SK-N-SH (cell line): Measurements from ENCODE around the gene AK2. TPM values are rescaled to one million over a fixed set of nuclear protein-coding genes. Genes with fewer than 3 reads are reported as not detected.
"Not testable (repeated sequence)": the region's sequence is repeated elsewhere in the genome, so short reads cannot be mapped to it uniquely, and the experiment has no call there.

ENCODE experiments used
- CTCF ChIA-PET: fragments of 300-600, 350-600 bp; formaldehyde crosslinking; extraction: SDS; loops from one replicate; lab custom pipeline; 2021; lab: Yijun Ruan, JAX
- POLR2A ChIA-PET: fragments of 350-600 bp; sonication (Branson Sonifier 250); formaldehyde crosslinking; extraction: SDS; loops from one replicate; lab custom pipeline; 2020; ENCODE audit warnings: antibody characterized with exemption, inconsistent platforms; lab: Yijun Ruan, JAX
- DNase-seq: peaks from one replicate; pipeline ENCODE4 v3.0.0; 2012
- H2AFZ ChIP-seq: fragments of 200-600 bp; sonication (generic); 2 replicates; pipeline ENCODE4 v1.8.1; 2016; ENCODE audit warnings: antibody characterized with exemption, mild to moderate bottlenecking, low read depth
- H3F3A ChIP-seq: fragments of 200-600 bp; sonication (generic); replicated peaks from 2 replicates; pipeline ENCODE3; 2016; ENCODE audit warnings: antibody characterized with exemption, mild to moderate bottlenecking; ENCODE audit not compliant: insufficient read depth
- H3K27ac ChIP-seq, 2 experiments: fragments of 200-500 bp in 1 of 2; fragments of 200-600 bp in 1 of 2; sonication (Bioruptor generic) in 1 of 2; sonication (generic), shearing (Covaris generic) in 1 of 2; 2 replicates each; pipeline versions ENCODE4 v1.5.1 to v1.6.1; 2014 to 2016; ENCODE audit warnings: low read depth in 2 of 2, inconsistent platforms in 1 of 2, low read length in 1 of 2, mild to moderate bottlenecking in 1 of 2, mixed read lengths in 1 of 2
- H3K27me3 ChIP-seq: fragments of 200-600 bp; sonication (generic), shearing (Covaris generic); 2 replicates; pipeline ENCODE4 v1.6.1; 2016; ENCODE audit warnings: mixed run types; ENCODE audit not compliant: insufficient read depth
- H3K36me3 ChIP-seq, 2 experiments: fragments of 200-500 bp in 1 of 2; fragments of 200-600 bp in 1 of 2; sonication (Bioruptor generic) in 1 of 2; sonication (generic) in 1 of 2; replicated peaks in 1 of 2; 2 replicates each; pipeline versions ENCODE3 to v1.5.1; 2014 to 2016; ENCODE audit warnings: low read length in 1 of 2, mild to moderate bottlenecking in 1 of 2; ENCODE audit not compliant: insufficient read depth in 2 of 2, control insufficient read depth in 1 of 2
- H3K4me1 ChIP-seq, 2 experiments: fragments of 200-500 bp in 1 of 2; fragments of 200-600 bp in 1 of 2; sonication (Bioruptor generic) in 1 of 2; sonication (generic), shearing (Covaris generic) in 1 of 2; 2 replicates each; pipeline versions ENCODE4 v1.5.1 to v1.6.1; 2014 to 2016; ENCODE audit warnings: low read depth in 1 of 2, low read length in 1 of 2, mixed run types in 1 of 2; ENCODE audit not compliant: insufficient read depth in 2 of 2, control insufficient read depth in 1 of 2
- H3K4me2 ChIP-seq: fragments of 200-600 bp; sonication (generic), shearing (Covaris generic); 2 replicates; pipeline ENCODE4 v1.6.1; 2017; ENCODE audit warnings: mixed run types
- H3K4me3 ChIP-seq, 2 experiments: fragments of 200-500 bp in 1 of 2; fragments of 200-600 bp in 1 of 2; sonication (Bioruptor generic) in 1 of 2; sonication (generic), shearing (Covaris generic) in 1 of 2; 2 replicates each; pipeline versions ENCODE4 v1.5.1 to v1.8.1; 2014 to 2016; ENCODE audit warnings: low read depth in 2 of 2, inconsistent platforms in 1 of 2, low read length in 1 of 2, mild to moderate bottlenecking in 1 of 2, mixed read lengths in 1 of 2, moderate library complexity in 1 of 2
- H3K79me2 ChIP-seq: fragments of 200-600 bp; sonication (generic); 2 replicates; pipeline ENCODE4 v1.8.1; 2017; ENCODE audit warnings: mild to moderate bottlenecking; ENCODE audit not compliant: insufficient read depth
- H3K9ac ChIP-seq: fragments of 200-600 bp; sonication (generic); 2 replicates; pipeline ENCODE4 v1.6.1; 2017; ENCODE audit warnings: mixed run types
- H3K9me2 ChIP-seq: fragments of 200-600 bp; sonication (generic); 2 replicates; pipeline ENCODE4 v1.6.1; 2017; ENCODE audit warnings: mixed run types
- H3K9me3 ChIP-seq: fragments of 200-600 bp; sonication (generic); 2 replicates; pipeline ENCODE4 v1.6.1; 2017; ENCODE audit warnings: mixed run types, mild to moderate bottlenecking, moderate library complexity
- H4K20me1 ChIP-seq: fragments of 200-600 bp; sonication (generic); 2 replicates; pipeline ENCODE4 v1.6.1; 2017; ENCODE audit warnings: mild to moderate bottlenecking, mixed run types; ENCODE audit not compliant: insufficient read depth
- EZH2phosphoT487 ChIP-seq: fragments of 200-600 bp; sonication (generic); IDR thresholded peaks from 2 replicates; pipeline ENCODE4 v1.6.1; 2017; ENCODE audit warnings: low read depth, mixed run types, mild to moderate bottlenecking, antibody characterized with exemption, moderate library complexity, borderline replicate concordance
- FOSL2 ChIP-seq: IDR thresholded peaks from 2 replicates; pipeline ENCODE4 v1.4.0; 2012; ENCODE audit warnings: low read depth, mild to moderate bottlenecking, moderate library complexity, borderline replicate concordance
- FOXJ3 ChIP-seq: sonication (generic); formaldehyde crosslinking; IDR thresholded peaks from 2 replicates; pipeline ENCODE4 v1.5.1; 2020; ENCODE audit warnings: mild to moderate bottlenecking, missing genetic modification reagents
- IRF3 ChIP-seq: fragments of 150-350 bp; IDR thresholded peaks from 2 replicates; pipeline ENCODE4 v1.6.1; 2016; ENCODE audit warnings: mild to moderate bottlenecking, low read depth, low read length
- MXI1 ChIP-seq: IDR thresholded peaks from 2 replicates; pipeline ENCODE4 v1.6.1; 2012; ENCODE audit warnings: mild to moderate bottlenecking, low read depth, low read length, improper control_type of control experiment
- NRF1 ChIP-seq: IDR thresholded peaks from 2 replicates; pipeline ENCODE4 v1.6.1; 2012; ENCODE audit warnings: low read depth, mild to moderate bottlenecking, low read length
- RFX5 ChIP-seq: IDR thresholded peaks from 2 replicates; pipeline ENCODE4 v1.6.1; 2012; ENCODE audit warnings: mild to moderate bottlenecking, improper control_type of control experiment, low read length
- TCF12 ChIP-seq: IDR thresholded peaks from 2 replicates; pipeline ENCODE4 v1.4.0; 2012
- TEAD4 ChIP-seq: IDR thresholded peaks from 2 replicates; pipeline ENCODE4 v1.4.0; 2012; ENCODE audit warnings: mild to moderate bottlenecking, borderline replicate concordance; ENCODE audit not compliant: insufficient read depth
- WGBS: methylation state at CpG from one replicate; pipeline ENCODE4 v1.1.6; 2017; ENCODE audit warnings: low lambda C conversion rate; 5-methylcytosine and 5-hydroxymethylcytosine counted together
- polyA plus RNA-seq, 3 experiments: library from polyadenylated mRNA; depleted of rRNA; stranded (reverse); fragments of >200 nt; gene quantifications; 2 replicates each; pipeline ENCODE4 v1.2.3, GENCODE V29; 2012

Gene AK2
- polyA plus RNA-seq, 1 of the 3 experiments (the other 2 are of a cell fraction), result 191 TPM

DNA sequence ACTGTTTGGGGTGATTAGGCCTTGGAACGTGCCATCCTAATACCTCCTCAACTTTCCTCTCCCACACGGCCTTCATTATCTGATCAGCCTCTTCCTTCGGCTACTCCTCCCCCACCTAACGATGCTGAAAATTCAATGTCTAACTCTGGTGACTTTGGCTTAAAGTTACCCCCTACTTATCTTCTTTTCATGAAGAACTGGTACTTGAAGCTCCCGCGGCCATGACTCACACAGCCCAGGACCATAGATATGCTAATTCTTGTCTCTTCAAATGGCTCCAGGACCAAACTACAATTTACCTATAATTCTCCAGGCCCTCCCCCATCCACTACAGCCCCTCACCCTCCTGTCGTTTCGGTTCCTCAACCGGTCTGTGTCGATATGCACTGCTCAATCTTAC, 28.6 kb upstream of the AK2 start:
- WGBS, result 48% methylated on average over 10 of the region's 10 CpGs
- peaks cover 0 to 2% of the 10 kb centered on the region in 2 experiments; a peak in 1 of 4 replicates for H3K4me1 ChIP-seq
- H3K4me2 ChIP-seq, result no peak overlapping the region
- H3K27me3 ChIP-seq, result no peaks in the 10 kb centered on the region; the same call in 1 of the 2 replicates
- POLR2A ChIA-PET, result no interaction called here
- no peaks in the 10 kb centered on the region for H3K9me2 ChIP-seq
- H3K27ac ChIP-seq, result no peak overlapping the region
- no peak overlapping the region for H3K4me3 ChIP-seq
- peaks cover 6% of the 10 kb centered on the region; the same call in 1 of the 2 replicates for H3K9me3 ChIP-seq
- peaks cover 11% of the 10 kb centered on the region for H3F3A ChIP-seq
- no peak overlapping the region for H3K9ac ChIP-seq
- H3K36me3 ChIP-seq, result no peaks in the 10 kb centered on the region
- TF ChIP-seq MXI1 (no peak), TEAD4 (no peak), FOSL2 (no peak), TCF12 (no peak)
- TF ChIP-seq, all 33 proteins: peak for 0
- H3K79me2 ChIP-seq, result no peaks in the 10 kb centered on the region
- no peak overlapping the region for H2AFZ ChIP-seq
- DNase-seq, result no peak
- no peaks in the 10 kb centered on the region for H4K20me1 ChIP-seq
- CTCF ChIA-PET, result interaction anchor here (1.0 kb wide), 1 partner anchor 21 kb away, joined by 3 read pairs; no protein-coding TSS in a partner anchor

DNA sequence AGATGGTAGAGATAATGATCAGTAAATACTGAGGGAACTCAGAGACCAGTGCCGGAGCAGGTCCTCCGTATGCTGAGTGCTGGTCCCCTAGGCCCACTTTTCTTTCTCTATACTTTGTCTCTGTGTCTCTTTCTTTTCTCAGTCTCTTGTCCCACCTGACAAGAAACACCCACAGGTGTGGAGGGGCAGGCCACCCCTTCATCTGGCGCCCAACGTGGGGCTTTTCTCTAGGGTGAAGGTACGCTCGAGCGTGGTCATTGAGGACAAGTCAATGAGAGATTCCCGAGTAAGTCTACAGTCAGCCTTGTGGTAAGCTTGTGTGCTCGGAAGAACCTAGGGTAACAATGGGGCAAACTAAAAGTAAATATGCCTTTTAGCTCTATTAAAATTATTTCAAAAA, 27.6 kb upstream of the AK2 start:
- H3K9me2 ChIP-seq, H3K79me2 ChIP-seq, H3K9ac ChIP-seq, H4K20me1 ChIP-seq, H3K4me1 ChIP-seq, H3K36me3 ChIP-seq, H3K4me3 ChIP-seq, H3K4me2 ChIP-seq, DNase-seq, H3K27me3 ChIP-seq, H3K9me3 ChIP-seq, H2AFZ ChIP-seq, POLR2A ChIA-PET, H3K27ac ChIP-seq: not testable (repeated sequence)
- 54% methylated on average over 9 of the region's 9 CpGs for WGBS
- peaks cover 11% of the 10 kb centered on the region for H3F3A ChIP-seq
- CTCF ChIA-PET, result interaction anchor here (1.0 kb wide), 1 partner anchor 22 kb away, joined by 3 read pairs; no protein-coding TSS in a partner anchor

DNA sequence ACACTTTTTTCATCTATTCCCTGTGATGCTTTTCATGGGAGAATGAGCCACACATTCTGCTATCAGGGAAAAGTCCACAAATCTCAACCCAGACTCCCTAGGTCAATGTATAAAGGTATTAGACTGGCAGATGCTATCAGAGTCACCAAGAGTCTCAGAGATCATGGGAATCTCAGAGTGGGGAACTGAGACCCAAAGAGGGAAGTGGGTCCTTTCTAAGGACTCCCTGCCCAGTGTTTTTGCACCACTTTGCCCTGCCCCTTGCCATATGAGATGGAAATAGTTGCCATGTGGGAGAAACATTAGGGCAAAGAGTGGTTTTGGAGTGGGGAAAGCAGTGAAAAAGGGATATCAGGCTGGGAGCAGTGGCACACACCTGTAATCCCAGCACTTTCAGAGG, 25.2 kb upstream of the AK2 start:
- TF ChIP-seq EZH2phosphoT487, result no peak
- TF ChIP-seq RFX5, result no peak
- TF ChIP-seq NRF1, result no peak
- no peak for TF ChIP-seq FOXJ3 (CRISPR knock-in tag)
- no peak for TF ChIP-seq IRF3
- no peak for TF ChIP-seq TCF12
- TF ChIP-seq, all 33 proteins: peak for 0
- peaks cover 11% of the 10 kb centered on the region for H3F3A ChIP-seq
- CTCF ChIA-PET, result interaction anchor here (1.0 to 8.8 kb wide), 3 partner anchors 34 to 170 kb away, joined by 3 to 120 read pairs (median 4); no protein-coding TSS in a partner anchor

More for the DNA sequence above, 25.2 kb upstream of the AK2 start:
- Histone ChIP-seq H3K9me3 (peaks cover 6% of the 10 kb centered on the region; the same call in 1 of the 2 replicates), H3K27me3 (no peaks in the 10 kb centered on the region), H3K9me2 (no peaks in the 10 kb centered on the region), H3K79me2 (no peaks in the 10 kb centered on the region), H3K4me3 (no peak overlapping the region), H2AFZ (no peak overlapping the region), H3K9ac (no peak overlapping the region), H4K20me1 (no peaks in the 10 kb centered on the region), H3K36me3 (no peaks in the 10 kb centered on the region), H3K4me1 (peaks cover 0 to 2% of the 10 kb centered on the region in 2 experiments; a peak in 1 of 4 replicates), H3K4me2 (no peak overlapping the region), H3K27ac (no peak overlapping the region)
- POLR2A ChIA-PET, result interaction anchor here (0.9 kb wide), 1 partner anchor 19 kb away, joined by 4 read pairs; no protein-coding TSS in a partner anchor
- DNase-seq, result no peak
